ENCODE results near the gene TICAM2.
"Not testable (repeated sequence)": the region's sequence is repeated elsewhere in the genome, so short reads cannot be mapped to it uniquely, and the experiment has no call there.

Gene TICAM2, protein sequence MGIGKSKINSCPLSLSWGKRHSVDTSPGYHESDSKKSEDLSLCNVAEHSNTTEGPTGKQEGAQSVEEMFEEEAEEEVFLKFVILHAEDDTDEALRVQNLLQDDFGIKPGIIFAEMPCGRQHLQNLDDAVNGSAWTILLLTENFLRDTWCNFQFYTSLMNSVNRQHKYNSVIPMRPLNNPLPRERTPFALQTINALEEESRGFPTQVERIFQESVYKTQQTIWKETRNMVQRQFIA

DNA sequence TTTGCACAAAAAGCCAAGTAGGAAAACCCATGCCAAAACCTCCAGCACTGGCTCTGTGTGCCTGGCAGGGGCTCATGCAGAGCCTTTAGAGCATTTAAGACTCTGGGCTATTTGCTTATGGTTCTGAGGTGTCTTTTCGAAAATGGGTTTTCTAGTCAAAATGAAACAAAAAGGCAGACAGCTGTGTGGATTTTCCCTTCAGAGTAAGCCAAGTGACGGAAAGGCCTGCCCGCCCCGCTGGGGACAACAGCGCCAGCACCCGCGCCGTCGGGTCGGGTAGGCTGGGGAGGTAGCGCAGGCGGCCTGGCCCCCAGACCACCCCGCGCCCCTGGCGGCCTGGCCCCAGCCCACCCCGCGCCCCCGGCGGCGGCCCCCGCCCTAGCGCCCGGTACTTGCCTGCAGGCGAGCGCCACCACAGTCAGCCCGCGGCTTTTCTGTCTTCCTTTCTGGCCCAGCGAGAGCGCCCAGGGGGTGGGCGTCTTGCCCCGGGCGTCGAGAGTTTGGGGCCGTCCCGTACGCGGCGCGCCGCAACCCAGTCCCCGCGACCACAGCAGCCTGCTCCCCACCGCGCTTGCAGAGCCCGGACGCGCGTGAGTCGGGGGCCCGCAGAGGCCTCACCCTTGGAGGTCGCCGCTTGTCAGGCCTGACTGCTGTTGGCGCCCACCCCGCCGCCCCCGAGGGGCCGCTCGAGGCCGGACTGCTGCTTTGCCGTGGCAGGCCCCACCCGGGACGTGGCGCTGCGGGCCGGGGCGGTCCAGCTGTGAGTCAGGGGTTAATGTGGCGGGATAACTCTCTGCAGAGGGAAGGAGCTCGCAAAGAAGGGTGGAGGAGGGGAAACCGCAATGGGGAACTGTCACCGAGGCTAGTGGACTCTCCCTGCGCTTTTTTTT lies at the start of gene TICAM2:
TICAM2 (minus strand) TSS at position 779 of the 890 bp plus-strand sequence. CDS start 21,223 bp downstream, outside the sequence.
- Histone ChIP-seq H3K27me3 (replicated peaks; ENCODE audit: control insufficient read depth, insufficient read depth, low read length) (no peaks in the 10 kb centered on the region), H3K9ac (ENCODE audit: low read length) (peak within 1 kb of the TSS; percentile 96), H3K9me3 (ENCODE audit: control insufficient read depth, low read length) (no peaks in the 10 kb centered on the region), H3K4me3 (ENCODE audit: low read length) (peak within 1 kb of the TSS; percentile 90), H3K4me1 (ENCODE audit: control insufficient read depth, insufficient read depth, low read length) (peaks cover 31% of the 10 kb centered on the region), H3K36me3 (ENCODE audit: control insufficient read depth, insufficient read depth, low read length, severe bottlenecking) (peaks cover 14% of the 10 kb centered on the region)
- peak; percentile 70 for DNase-seq (ENCODE audit: low read depth)

DNA sequence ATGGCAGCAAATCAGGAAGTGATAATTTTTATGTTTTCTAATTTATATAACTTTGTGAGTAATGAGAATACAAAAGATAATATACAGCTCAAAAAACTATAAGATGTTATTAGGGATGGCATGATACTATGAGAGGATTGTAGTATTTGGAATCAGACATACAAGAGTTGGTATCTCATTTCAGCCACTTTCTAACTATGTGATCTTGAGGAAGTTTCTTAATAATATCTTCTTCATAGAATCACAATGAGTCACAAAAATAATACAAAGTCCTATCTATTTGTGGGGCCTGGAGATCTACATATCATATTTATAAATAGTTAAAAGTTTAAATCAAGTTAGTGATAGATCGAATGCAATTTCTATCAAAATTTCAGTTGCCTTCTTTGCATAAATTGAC lies 47.3 kb upstream of the TICAM2 start:
- DNase-seq (ENCODE audit: low read depth) = peak; percentile 14
- no peaks in the 10 kb centered on the region for H3K36me3 ChIP-seq (ENCODE audit: control insufficient read depth, insufficient read depth, low read length, severe bottlenecking)
- peaks cover 25% of the 10 kb centered on the region for H3K4me1 ChIP-seq (ENCODE audit: control insufficient read depth, insufficient read depth, low read length)
- H3K9me3 ChIP-seq (ENCODE audit: control insufficient read depth, low read length) = no peaks in the 10 kb centered on the region
- H3K27me3 ChIP-seq (replicated peaks; ENCODE audit: control insufficient read depth, insufficient read depth, low read length) = peaks cover 3% of the 10 kb centered on the region
- H3K9ac ChIP-seq (ENCODE audit: low read length) = no peak overlapping the region
- H3K4me3 ChIP-seq (ENCODE audit: low read length) = no peak overlapping the region

DNA sequence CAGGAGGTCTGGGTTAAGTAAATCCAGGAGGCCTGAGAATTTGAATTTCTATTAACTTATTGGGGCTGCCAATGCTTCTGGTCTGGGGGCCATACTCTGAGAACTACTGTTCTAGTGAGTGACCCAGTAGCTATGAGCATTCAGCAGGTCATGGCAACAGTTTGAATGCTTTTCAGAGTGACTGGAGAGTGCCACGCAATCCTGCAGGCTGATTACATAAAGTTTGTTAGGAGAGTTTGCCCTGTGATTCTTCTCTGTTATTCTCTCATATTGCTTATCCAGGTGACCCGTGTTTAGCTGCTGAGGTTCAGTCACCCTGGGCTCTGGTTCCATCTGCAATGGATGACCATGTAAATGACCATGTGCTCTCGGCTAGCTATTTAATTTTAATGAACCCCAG lies 45.8 kb upstream of the TICAM2 start:
- Histone ChIP-seq H3K4me1 (ENCODE audit: control insufficient read depth, insufficient read depth, low read length) (peaks cover 25% of the 10 kb centered on the region), H3K9me3 (ENCODE audit: control insufficient read depth, low read length) (no peaks in the 10 kb centered on the region), H3K4me3 (ENCODE audit: low read length) (no peak overlapping the region), H3K27me3 (replicated peaks; ENCODE audit: control insufficient read depth, insufficient read depth, low read length) (peaks cover 3% of the 10 kb centered on the region), H3K36me3 (ENCODE audit: control insufficient read depth, insufficient read depth, low read length, severe bottlenecking) (no peaks in the 10 kb centered on the region), H3K9ac (ENCODE audit: low read length) (no peak overlapping the region)
- DNase-seq (ENCODE audit: low read depth) = no peak

DNA sequence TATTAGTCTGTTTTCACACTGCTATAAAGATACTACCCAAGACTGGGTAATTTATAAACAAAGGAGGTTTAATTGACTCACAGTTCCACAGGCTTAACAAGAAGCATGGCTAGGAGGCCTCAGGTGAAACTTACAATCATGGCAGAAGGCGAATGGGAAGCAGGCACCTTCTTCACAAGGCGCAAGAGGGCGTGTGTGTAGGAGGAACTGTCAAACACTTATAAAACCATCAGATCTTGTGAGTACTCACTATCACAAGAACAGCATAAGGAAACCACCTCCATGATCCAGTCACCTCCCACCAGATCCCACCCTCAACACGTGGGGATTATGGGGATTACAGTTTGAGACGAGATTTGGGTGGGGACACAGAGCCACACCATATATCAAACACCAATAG lies 43.1 kb upstream of the TICAM2 start:
- DNase-seq (ENCODE audit: low read depth); H3K4me3 ChIP-seq (ENCODE audit: low read length); H3K9ac ChIP-seq (ENCODE audit: low read length); H3K9me3 ChIP-seq (ENCODE audit: control insufficient read depth, low read length); H3K36me3 ChIP-seq (ENCODE audit: control insufficient read depth, insufficient read depth, low read length, severe bottlenecking); H3K27me3 ChIP-seq (replicated peaks; ENCODE audit: control insufficient read depth, insufficient read depth, low read length): not testable (repeated sequence)
- peaks cover 25% of the 10 kb centered on the region for H3K4me1 ChIP-seq (ENCODE audit: control insufficient read depth, insufficient read depth, low read length)

DNA sequence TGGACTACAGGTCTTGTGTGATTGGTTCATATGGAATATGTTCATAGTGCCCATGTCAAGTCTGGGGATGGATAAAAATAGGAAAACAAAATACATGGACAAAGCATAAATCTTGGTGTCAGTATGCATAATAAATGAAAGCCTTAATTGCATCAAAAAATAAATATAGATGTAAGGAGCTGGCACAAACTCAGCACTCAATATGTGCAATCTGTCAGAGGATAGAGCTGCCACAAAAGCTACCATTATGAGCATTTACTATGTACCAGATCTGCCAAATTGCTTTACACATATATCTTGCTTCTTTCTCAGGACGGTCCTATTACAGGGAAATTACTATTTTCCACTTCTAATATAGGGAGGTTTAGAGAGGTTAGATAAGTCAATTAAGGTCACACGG lies 41.8 kb upstream of the TICAM2 start:
- Histone ChIP-seq H3K4me3 (ENCODE audit: low read length) (no peak overlapping the region), H3K27me3 (replicated peaks; ENCODE audit: control insufficient read depth, insufficient read depth, low read length) (peaks cover 3% of the 10 kb centered on the region), H3K4me1 (ENCODE audit: control insufficient read depth, insufficient read depth, low read length) (peaks cover 15% of the 10 kb centered on the region), H3K36me3 (ENCODE audit: control insufficient read depth, insufficient read depth, low read length, severe bottlenecking) (no peaks in the 10 kb centered on the region), H3K9me3 (ENCODE audit: control insufficient read depth, low read length) (no peaks in the 10 kb centered on the region), H3K9ac (ENCODE audit: low read length) (no peak overlapping the region)
- DNase-seq (ENCODE audit: low read depth) = no peak

DNA sequence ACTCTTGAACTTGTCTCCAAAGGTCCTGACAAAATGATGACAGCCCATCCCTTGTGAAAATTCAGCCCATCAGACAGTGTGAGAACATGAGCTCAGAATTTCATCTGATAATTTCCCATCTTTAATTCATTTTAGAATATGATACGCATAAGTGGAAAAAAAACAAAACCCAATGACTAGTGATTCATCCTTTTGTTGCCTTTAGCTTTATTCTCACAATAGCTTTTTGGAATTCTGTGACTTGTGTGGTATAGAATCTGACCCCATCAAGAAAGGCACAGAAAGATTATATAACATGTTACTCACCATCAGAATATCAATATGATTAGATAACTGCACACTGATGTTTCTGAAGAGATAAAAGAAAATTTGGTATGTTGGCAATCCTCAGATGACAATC lies 39.7 kb upstream of the TICAM2 start:
- Histone ChIP-seq H3K36me3 (ENCODE audit: control insufficient read depth, insufficient read depth, low read length, severe bottlenecking) (no peaks in the 10 kb centered on the region), H3K4me1 (ENCODE audit: control insufficient read depth, insufficient read depth, low read length) (no peaks in the 10 kb centered on the region), H3K4me3 (ENCODE audit: low read length) (no peak overlapping the region), H3K9ac (ENCODE audit: low read length) (no peak overlapping the region), H3K27me3 (replicated peaks; ENCODE audit: control insufficient read depth, insufficient read depth, low read length) (peaks cover 3% of the 10 kb centered on the region), H3K9me3 (ENCODE audit: control insufficient read depth, low read length) (no peaks in the 10 kb centered on the region)
- DNase-seq (ENCODE audit: low read depth) = peak; percentile 59

DNA sequence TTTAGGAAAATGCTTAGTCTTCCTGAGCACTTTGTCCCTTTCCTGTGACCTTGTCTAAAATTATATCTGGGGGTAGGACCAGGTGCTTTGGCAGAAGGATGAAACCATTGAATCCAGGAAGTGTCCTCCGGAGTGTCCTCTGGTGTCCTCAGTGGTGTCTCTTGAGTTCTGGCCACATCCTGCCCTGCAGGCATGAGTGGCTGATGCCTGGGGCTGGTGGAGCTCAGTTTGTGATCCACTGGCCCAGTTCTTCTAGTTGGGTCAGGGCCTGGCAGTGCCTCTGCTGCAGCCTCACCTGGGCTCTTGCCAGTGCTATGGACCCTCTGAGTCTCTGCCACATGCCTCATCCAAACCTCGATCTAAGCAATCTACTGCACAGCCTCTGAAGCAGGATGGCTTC lies 38.0 kb upstream of the TICAM2 start:
- Histone ChIP-seq H3K4me3 (ENCODE audit: low read length) (no peak overlapping the region), H3K9me3 (ENCODE audit: control insufficient read depth, low read length) (no peaks in the 10 kb centered on the region), H3K36me3 (ENCODE audit: control insufficient read depth, insufficient read depth, low read length, severe bottlenecking) (no peaks in the 10 kb centered on the region), H3K9ac (ENCODE audit: low read length) (no peak overlapping the region), H3K27me3 (replicated peaks; ENCODE audit: control insufficient read depth, insufficient read depth, low read length) (peaks cover 3% of the 10 kb centered on the region), H3K4me1 (ENCODE audit: control insufficient read depth, insufficient read depth, low read length) (no peaks in the 10 kb centered on the region)
- no peak for DNase-seq (ENCODE audit: low read depth)

DNA sequence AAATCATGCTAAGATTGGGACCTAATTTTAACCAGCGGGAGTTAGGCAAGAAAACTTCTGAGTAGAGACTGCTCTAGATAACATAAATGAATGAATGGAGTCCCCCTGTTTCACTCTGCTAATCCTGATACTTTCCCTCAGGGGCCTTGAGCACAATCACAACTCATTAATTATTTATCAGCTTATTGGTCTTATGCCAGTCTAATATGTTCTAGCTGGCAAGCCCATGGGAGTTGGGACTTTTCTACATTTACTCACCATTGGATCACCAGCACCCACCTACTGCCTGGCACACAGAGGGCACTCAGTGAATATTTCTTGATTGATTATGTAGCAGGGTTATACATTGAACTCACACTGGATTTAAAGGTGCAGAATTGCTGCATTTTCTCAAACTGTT lies 37.1 kb upstream of the TICAM2 start:
- DNase-seq (ENCODE audit: low read depth) = no peak
- Histone ChIP-seq H3K9ac (ENCODE audit: low read length) (no peak overlapping the region), H3K4me1 (ENCODE audit: control insufficient read depth, insufficient read depth, low read length) (no peaks in the 10 kb centered on the region), H3K9me3 (ENCODE audit: control insufficient read depth, low read length) (no peaks in the 10 kb centered on the region), H3K36me3 (ENCODE audit: control insufficient read depth, insufficient read depth, low read length, severe bottlenecking) (no peaks in the 10 kb centered on the region), H3K27me3 (replicated peaks; ENCODE audit: control insufficient read depth, insufficient read depth, low read length) (no peaks in the 10 kb centered on the region), H3K4me3 (ENCODE audit: low read length) (no peak overlapping the region)

DNA sequence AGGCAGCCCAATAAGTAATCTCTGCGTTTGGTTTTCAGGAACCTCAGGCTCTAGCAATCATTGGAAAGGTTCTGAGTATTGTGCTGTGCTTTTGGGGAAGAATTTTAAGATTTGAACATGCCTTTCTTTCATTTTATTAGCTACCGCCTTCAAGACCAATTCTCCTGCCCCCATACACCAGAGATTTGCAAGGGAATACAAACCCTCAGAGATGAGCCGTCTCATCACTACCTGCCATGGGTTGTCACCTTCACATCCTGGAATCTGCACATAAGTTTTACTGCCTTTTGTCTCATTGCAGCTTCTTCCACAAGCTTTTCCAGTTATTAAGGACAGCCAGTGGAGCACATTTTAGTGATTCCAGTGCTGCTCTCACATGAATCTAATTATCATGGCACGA lies 35.2 kb upstream of the TICAM2 start:
- Histone ChIP-seq H3K27me3 (replicated peaks; ENCODE audit: control insufficient read depth, insufficient read depth, low read length) (no peaks in the 10 kb centered on the region), H3K36me3 (ENCODE audit: control insufficient read depth, insufficient read depth, low read length, severe bottlenecking) (no peaks in the 10 kb centered on the region), H3K4me3 (ENCODE audit: low read length) (no peak overlapping the region), H3K9ac (ENCODE audit: low read length) (no peak overlapping the region), H3K9me3 (ENCODE audit: control insufficient read depth, low read length) (no peaks in the 10 kb centered on the region), H3K4me1 (ENCODE audit: control insufficient read depth, insufficient read depth, low read length) (peaks cover 3% of the 10 kb centered on the region)
- DNase-seq (ENCODE audit: low read depth) = no peak

DNA sequence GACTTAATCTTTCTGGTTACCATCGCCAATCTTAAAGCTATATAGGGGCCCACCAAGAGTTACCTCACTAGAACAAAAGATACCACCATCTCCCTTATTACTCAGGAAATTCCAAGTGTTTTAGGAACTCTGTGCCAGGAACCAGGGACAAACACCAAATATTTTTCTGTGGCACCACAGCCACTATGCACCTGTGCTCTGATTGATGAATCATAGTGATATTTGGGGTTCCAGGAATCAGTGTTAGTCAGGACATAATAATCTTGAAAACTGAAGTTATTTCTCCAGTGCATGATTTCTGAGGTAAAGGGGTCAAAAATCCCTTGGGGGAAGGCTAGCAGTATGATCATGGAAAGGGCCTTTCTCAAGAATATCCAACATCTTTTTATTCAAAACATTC lies 33.7 kb upstream of the TICAM2 start:
- no peaks in the 10 kb centered on the region for H3K36me3 ChIP-seq (ENCODE audit: control insufficient read depth, insufficient read depth, low read length, severe bottlenecking)

DNA sequence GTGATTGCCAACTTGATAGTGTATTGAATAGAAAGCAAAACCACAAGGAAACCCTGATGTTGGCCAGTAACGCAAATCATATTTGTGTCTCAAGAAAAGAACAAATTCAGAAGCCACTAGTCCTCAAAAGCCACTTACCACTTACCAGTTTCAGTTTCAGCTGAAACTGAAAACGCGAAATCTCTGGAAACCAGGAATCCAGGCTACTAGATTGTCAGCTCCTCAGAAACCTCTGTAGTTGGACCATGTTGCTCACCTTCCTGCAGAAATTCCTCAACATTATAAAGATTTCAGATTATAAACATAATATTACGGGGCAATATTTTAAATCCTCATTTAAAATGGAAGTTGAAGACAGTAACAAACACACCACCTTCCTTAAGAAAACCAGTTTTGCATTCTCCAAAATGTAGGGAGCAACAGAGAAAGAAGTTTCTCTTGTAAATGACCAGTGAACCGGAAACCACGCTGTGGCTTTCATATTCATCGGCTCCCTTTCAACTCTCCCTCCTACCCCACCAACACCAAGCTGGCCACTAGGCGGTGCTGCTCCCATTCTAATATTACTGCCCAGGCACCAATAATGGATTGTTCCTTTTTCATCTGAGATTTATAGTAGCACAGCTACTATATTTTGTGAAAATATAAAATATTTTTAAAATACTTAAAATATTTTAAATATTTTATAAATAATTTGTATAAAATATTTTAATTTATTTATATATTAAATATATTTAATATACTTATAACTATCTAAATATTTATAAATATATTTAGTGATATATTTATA lies 32.3 kb upstream of the TICAM2 start:
- Histone ChIP-seq H3K36me3 (ENCODE audit: control insufficient read depth, insufficient read depth, low read length, severe bottlenecking) (no peaks in the 10 kb centered on the region), H3K4me3 (ENCODE audit: low read length) (peak overlapping the region; percentile 85), H3K9ac (ENCODE audit: low read length) (peak overlapping the region; percentile 88), H3K9me3 (ENCODE audit: control insufficient read depth, low read length) (no peaks in the 10 kb centered on the region), H3K27me3 (replicated peaks; ENCODE audit: control insufficient read depth, insufficient read depth, low read length) (no peaks in the 10 kb centered on the region), H3K4me1 (ENCODE audit: control insufficient read depth, insufficient read depth, low read length) (peaks cover 3% of the 10 kb centered on the region)
- peak; percentile 95 for DNase-seq (ENCODE audit: low read depth)

More for the DNA sequence above, 33.7 kb upstream of the TICAM2 start:
- peaks cover 3% of the 10 kb centered on the region for H3K4me1 ChIP-seq (ENCODE audit: control insufficient read depth, insufficient read depth, low read length)
- no peak for DNase-seq (ENCODE audit: low read depth)
- H3K4me3 ChIP-seq (ENCODE audit: low read length) = no peak overlapping the region
- H3K9me3 ChIP-seq (ENCODE audit: control insufficient read depth, low read length) = no peaks in the 10 kb centered on the region
- H3K27me3 ChIP-seq (replicated peaks; ENCODE audit: control insufficient read depth, insufficient read depth, low read length) = no peaks in the 10 kb centered on the region
- no peak overlapping the region for H3K9ac ChIP-seq (ENCODE audit: low read length)
